GM23248 (cell line): ENCODE measurements around the gene ZNF486. TPM values are rescaled to one million over a fixed set of nuclear protein-coding genes. Genes with fewer than 3 reads are reported as not detected.
"Not testable (repeated sequence)": the region's sequence is repeated elsewhere in the genome, so short reads cannot be mapped to it uniquely, and the experiment has no call there.

ENCODE experiments used
- DNase-seq: peaks from one replicate; pipeline ENCODE4 v3.0.0-alpha.2; 2015
- H2AFZ ChIP-seq: fragments of 200-600 bp; sonication (generic); 2 replicates; pipeline ENCODE4 v1.6.1; 2016; ENCODE audit warnings: antibody characterized with exemption
- H3F3A ChIP-seq: fragments of 200-600 bp; sonication (generic); 2 replicates; pipeline ENCODE4 v1.6.1; 2016; ENCODE audit warnings: mild to moderate bottlenecking, antibody characterized with exemption, mixed run types; ENCODE audit not compliant: insufficient read depth
- H3K27ac ChIP-seq: fragments of 200-600 bp; sonication (generic); 2 replicates; pipeline ENCODE4 v1.5.1; 2016; ENCODE audit warnings: mild to moderate bottlenecking
- H3K27me3 ChIP-seq: fragments of 200-600 bp; sonication (generic); replicated peaks from 2 replicates; pipeline ENCODE4 v1.6.1; 2016; ENCODE audit warnings: mild to moderate bottlenecking; ENCODE audit not compliant: insufficient read depth
- H3K36me3 ChIP-seq: fragments of 200-600 bp; sonication (generic); 2 replicates; pipeline ENCODE4 v1.6.1; 2016; ENCODE audit warnings: low read depth, mild to moderate bottlenecking
- H3K4me1 ChIP-seq: fragments of 200-600 bp; sonication (generic); 2 replicates; pipeline ENCODE4 v1.6.1; 2016; ENCODE audit warnings: mild to moderate bottlenecking; ENCODE audit not compliant: insufficient read depth
- H3K4me2 ChIP-seq: fragments of 200-600 bp; sonication (generic); one replicate; pipeline ENCODE4 v1.6.1; 2016; ENCODE audit warnings: mild to moderate bottlenecking; ENCODE audit not compliant: unreplicated experiment
- H3K4me3 ChIP-seq: fragments of 200-600 bp; sonication (generic); 2 replicates; pipeline ENCODE4 v1.5.1; 2016; ENCODE audit warnings: mild to moderate bottlenecking
- H3K79me2 ChIP-seq: fragments of 200-600 bp; sonication (generic); 2 replicates; pipeline ENCODE4 v1.6.1; 2016; ENCODE audit warnings: mild to moderate bottlenecking; ENCODE audit not compliant: insufficient read depth
- H3K9ac ChIP-seq: fragments of 200-600 bp; sonication (generic); 2 replicates; pipeline ENCODE4 v1.6.1; 2016; ENCODE audit warnings: mild to moderate bottlenecking
- H3K9me2 ChIP-seq: fragments of 200-600 bp; sonication (generic); 2 replicates; pipeline ENCODE4 v1.6.1; 2016; ENCODE audit warnings: mixed run types, mild to moderate bottlenecking, moderate library complexity; ENCODE audit not compliant: insufficient read depth
- H3K9me3 ChIP-seq: fragments of 200-600 bp; sonication (generic); one replicate; pipeline ENCODE4 v1.6.1; 2017; ENCODE audit warnings: low read depth
- H4K20me1 ChIP-seq: fragments of 200-600 bp; sonication (generic); 2 replicates; pipeline ENCODE4 v1.6.0; 2016; ENCODE audit not compliant: insufficient read depth
- EZH2 ChIP-seq: fragments of 200-600 bp; sonication (generic); IDR thresholded peaks from 2 replicates; pipeline ENCODE4 v1.6.1; 2018; ENCODE audit warnings: antibody characterized with exemption, mild to moderate bottlenecking; ENCODE audit not compliant: insufficient read depth, poor library complexity, severe bottlenecking
- EZH2phosphoT487 ChIP-seq: fragments of 200-600 bp; sonication (generic); IDR thresholded peaks from 2 replicates; pipeline ENCODE4 v1.6.1; 2018; ENCODE audit warnings: antibody characterized with exemption, moderate library complexity, mild to moderate bottlenecking, low read depth; ENCODE audit not compliant: insufficient read depth
- WGBS, 2 experiments: methylation state at CpG; one replicate each; pipeline ENCODE4 v1.1.6; 2015 to 2017; ENCODE audit warnings: low lambda C conversion rate in 2 of 2, low coverage in 1 of 2; ENCODE audit errors: missing lambda C conversion rate in 2 of 2; 5-methylcytosine and 5-hydroxymethylcytosine counted together
- in situ Hi-C: fragments of 300-500 bp; cut with MboI; formaldehyde crosslinking; loops from 2 replicates; pipeline ENCODE4 v1.15.0; 2020
- polyA plus RNA-seq: library from polyadenylated mRNA; unstranded; fragments of >200 nt; fragmentation: Nextera tagmentation; extraction: Ambion mirVana; gene quantifications from 2 replicates; pipeline ENCODE4 v1.2.1, GENCODE V29; 2016
- total RNA-seq: library from RNA; depleted of rRNA; stranded (reverse); fragments of >200 nt; shearing (Covaris generic); gene quantifications from 2 replicates; pipeline ENCODE4 v1.2.3, GENCODE V29; 2014

Gene ZNF486
- total and polyA plus RNA-seq, 2 experiments from 2014 or later: 3.6 to 7.5 TPM

- no peaks in the 10 kb centered on the region for H3K27me3 ChIP-seq
- no peaks in the 10 kb centered on the region for H3K4me1 ChIP-seq
- H3K9ac ChIP-seq: no peak overlapping the region
- no peak overlapping the region for H3K4me3 ChIP-seq
- H3K9me3 ChIP-seq: no peaks in the 10 kb centered on the region
- H2AFZ ChIP-seq: no peak overlapping the region
- H4K20me1 ChIP-seq: no peaks in the 10 kb centered on the region
- no peak for DNase-seq
- in situ Hi-C loops: no loop called here
- WGBS, 2 experiments: 62 to 65% methylated on average over 11 to 12 of the region's 12 CpGs
- H3K36me3 ChIP-seq: no peaks in the 10 kb centered on the region
- no peak overlapping the region for H3K4me2 ChIP-seq
- H3K9me2 ChIP-seq: no peaks in the 10 kb centered on the region
- H3K79me2 ChIP-seq: no peaks in the 10 kb centered on the region
- no peaks in the 10 kb centered on the region for H3F3A ChIP-seq
- TF ChIP-seq EZH2 (no peak), EZH2phosphoT487 (no peak)
- no peak overlapping the region for H3K27ac ChIP-seq
Measured at GRCh38 chr19:20151617-20152145, 15.3 kb upstream of the ZNF486 start.

GRCh38 chr19:20152506-20152905 lies 14.5 kb upstream of the ZNF486 start:
- H3K4me3 ChIP-seq, H3K79me2 ChIP-seq, H3K4me2 ChIP-seq, DNase-seq, H4K20me1 ChIP-seq, H3K9me2 ChIP-seq, H3K36me3 ChIP-seq, H3K27me3 ChIP-seq, H3F3A ChIP-seq, H3K4me1 ChIP-seq, H3K9ac ChIP-seq, H3K27ac ChIP-seq, H3K9me3 ChIP-seq, in situ Hi-C loops, H2AFZ ChIP-seq: not testable (repeated sequence)
- WGBS, 2 experiments: 25 to 58% methylated on average over 2 to 15 of the region's 15 CpGs

- Histone ChIP-seq H3K4me2 (no peak overlapping the region), H3K36me3 (no peaks in the 10 kb centered on the region), H4K20me1 (no peaks in the 10 kb centered on the region), H3K9me2 (no peaks in the 10 kb centered on the region), H3K27ac (no peak overlapping the region), H3K9me3 (no peaks in the 10 kb centered on the region), H3K4me1 (no peaks in the 10 kb centered on the region), H3K79me2 (no peaks in the 10 kb centered on the region), H3K9ac (no peak overlapping the region), H3K27me3 (no peaks in the 10 kb centered on the region), H2AFZ (no peak overlapping the region), H3F3A (no peaks in the 10 kb centered on the region), H3K4me3 (no peak overlapping the region)
- 71 to 73% methylated on average over 4 of the region's 4 CpGs for WGBS, 2 experiments
- TF ChIP-seq EZH2phosphoT487 (no peak), EZH2 (no peak)
- no peak for DNase-seq
- in situ Hi-C loops: no loop called here
Measured at GRCh38 chr19:20153281-20153680, 13.7 kb upstream of the ZNF486 start.

- Histone ChIP-seq H3K9me3 (no peaks in the 10 kb centered on the region), H3K27me3 (no peaks in the 10 kb centered on the region), H2AFZ (no peak overlapping the region), H3K36me3 (no peaks in the 10 kb centered on the region), H3K4me2 (no peak overlapping the region), H3F3A (no peaks in the 10 kb centered on the region), H3K4me3 (no peak overlapping the region), H3K27ac (no peak overlapping the region), H3K79me2 (no peaks in the 10 kb centered on the region), H3K9ac (no peak overlapping the region), H3K9me2 (no peaks in the 10 kb centered on the region), H3K4me1 (no peaks in the 10 kb centered on the region), H4K20me1 (no peaks in the 10 kb centered on the region)
- in situ Hi-C loops: no loop called here
- DNase-seq: no peak
- no peak for TF ChIP-seq EZH2
- no peak for TF ChIP-seq EZH2phosphoT487
- 27 to 36% methylated on average over 4 of the region's 4 CpGs for WGBS, 2 experiments
Measured at GRCh38 chr19:20154636-20155035, 12.4 kb upstream of the ZNF486 start.

- H3K4me1 ChIP-seq: no peaks in the 10 kb centered on the region
- no peak overlapping the region for H3K9ac ChIP-seq
- H3K79me2 ChIP-seq: peaks cover 1% of the 10 kb centered on the region
- H3K9me3 ChIP-seq: no peaks in the 10 kb centered on the region
- DNase-seq: no peak
- no peaks in the 10 kb centered on the region for H3K36me3 ChIP-seq
- H3K9me2 ChIP-seq: no peaks in the 10 kb centered on the region
- in situ Hi-C loops: no loop called here
- H3K27ac ChIP-seq: no peak overlapping the region
- H3F3A ChIP-seq: peaks cover 5% of the 10 kb centered on the region
- TF ChIP-seq EZH2phosphoT487 (no peak), EZH2 (no peak)
- no peaks in the 10 kb centered on the region for H4K20me1 ChIP-seq
- no peak overlapping the region for H3K4me3 ChIP-seq
- H3K27me3 ChIP-seq: no peaks in the 10 kb centered on the region
- H3K4me2 ChIP-seq: no peak overlapping the region
- WGBS, 2 experiments: 48 to 50% methylated on average over 3 of the region's 3 CpGs
- no peak overlapping the region for H2AFZ ChIP-seq
Measured at GRCh38 chr19:20162821-20163220, 4.2 kb upstream of the ZNF486 start.
